ENCODE measurements around the gene MED13L.

Gene MED13L

DNA sequence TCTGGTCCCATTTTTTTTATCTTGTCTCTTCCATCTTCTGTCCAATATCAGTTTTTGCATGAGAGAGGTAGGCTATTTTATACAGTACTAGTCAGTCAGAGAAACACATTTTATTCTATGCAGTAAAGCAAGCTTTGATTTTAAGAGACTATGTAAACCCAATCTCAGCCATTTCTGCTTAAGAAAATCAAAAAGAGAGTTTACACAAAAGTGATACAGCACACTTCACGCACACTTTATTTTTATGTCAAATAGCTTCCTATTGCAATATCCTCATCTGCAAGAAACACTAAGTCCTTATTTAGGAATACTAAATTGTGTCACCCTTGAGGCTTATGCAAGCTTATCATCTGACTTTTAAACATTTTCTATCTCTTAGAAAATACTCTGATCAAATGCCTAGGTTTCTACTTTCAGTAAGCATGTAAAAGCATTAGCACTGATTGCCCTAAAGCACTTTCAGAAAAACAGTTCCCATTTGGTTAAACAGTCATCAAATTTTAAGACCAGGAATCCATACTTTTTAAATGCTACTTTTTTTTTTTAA, 78.3 kb downstream of the MED13L start:
- DNase-seq: no peak
- intact Hi-C loops (cut with DNase I): no loop called here

DNA sequence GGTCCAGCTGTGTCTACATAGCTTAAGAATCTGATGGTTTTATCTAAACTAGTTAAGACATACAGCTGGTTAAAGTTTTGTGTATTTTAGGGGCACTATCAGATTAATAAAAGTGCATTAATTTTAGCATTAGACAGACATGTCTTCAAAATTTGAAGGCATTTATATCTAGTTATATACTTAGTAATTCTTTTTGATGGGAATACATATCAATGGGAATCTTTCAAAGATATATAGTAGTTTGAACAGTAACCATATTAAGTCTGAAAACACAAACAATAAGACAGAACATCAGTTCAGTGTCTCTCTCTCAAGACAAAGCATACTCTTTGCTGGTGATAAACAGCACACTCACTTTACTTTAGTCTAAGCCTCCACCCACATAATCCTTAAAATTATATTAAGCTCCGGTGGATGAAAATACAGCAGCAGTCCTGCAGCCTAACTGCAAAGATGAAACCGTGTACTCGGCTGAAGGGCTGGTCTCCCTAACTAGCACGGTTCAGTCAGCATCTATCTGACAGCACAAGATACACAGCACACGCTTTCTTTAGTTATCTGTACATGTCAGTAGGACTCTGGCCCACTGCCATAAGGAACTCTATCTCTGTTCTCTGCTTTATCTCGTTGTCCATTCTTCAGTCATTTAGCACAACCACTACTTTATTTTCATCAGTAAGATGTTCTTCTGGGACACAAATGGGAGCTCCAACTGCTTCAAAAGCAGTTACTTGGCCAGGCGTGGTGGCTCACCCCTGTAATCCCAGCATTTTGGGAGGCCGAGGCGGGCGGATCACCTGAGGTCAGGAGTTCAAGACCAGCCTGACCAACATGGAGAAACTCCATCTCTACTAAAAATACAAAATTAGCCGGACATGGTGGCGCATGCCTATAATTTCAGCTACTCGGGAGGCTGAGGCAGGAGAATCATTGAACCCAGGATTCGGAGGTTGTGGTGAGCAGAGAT, 80.5 kb downstream of the MED13L start:
- intact Hi-C loops (cut with DNase I): no loop called here
- DNase-seq: no peak

DNA sequence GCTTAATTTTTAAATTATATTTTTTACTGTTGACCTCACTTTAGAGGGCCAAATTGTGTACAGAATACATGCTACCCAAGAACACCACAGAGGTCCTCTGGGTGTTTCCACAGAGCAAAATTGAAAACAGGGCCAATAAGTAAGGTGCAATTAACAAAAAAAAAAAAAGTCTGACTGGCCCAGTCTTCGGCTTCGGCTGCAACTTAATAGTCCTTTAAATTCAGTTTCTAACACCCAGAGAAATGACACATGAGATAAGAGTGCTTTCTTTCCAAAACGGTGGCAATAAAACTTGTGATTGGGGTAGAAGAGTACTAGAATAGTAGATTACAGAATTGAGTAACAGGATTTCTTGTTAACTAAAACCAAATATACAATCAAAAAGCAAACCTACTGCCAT, 81.3 kb downstream of the MED13L start:
- no peak for DNase-seq
- intact Hi-C loops (cut with DNase I): no loop called here

DNA sequence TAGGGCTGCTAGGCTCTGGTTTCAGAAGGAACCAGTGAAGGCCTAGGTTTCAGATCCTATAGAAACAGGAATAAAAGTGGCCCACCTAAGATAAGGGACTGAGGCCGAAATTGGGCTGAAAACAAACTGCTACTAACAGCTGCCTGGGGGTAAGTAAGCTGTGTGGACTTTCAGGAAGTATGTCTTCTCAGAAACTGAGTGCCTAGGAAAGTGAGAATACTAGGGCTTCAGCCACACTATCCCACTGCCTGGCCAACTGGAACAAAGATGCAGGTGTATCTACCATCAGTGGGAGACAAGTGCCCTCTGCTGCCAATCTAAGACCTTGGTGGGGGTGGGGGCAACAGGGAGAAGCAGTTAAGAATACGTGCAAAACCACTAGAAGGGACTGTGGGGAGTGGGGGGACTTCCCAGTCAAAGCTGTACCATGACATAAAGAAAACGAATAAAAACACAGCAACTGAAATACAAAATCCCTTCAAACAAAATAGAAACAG, 82.5 kb downstream of the MED13L start:
- intact Hi-C loops (cut with DNase I): no loop called here
- DNase-seq: no peak

DNA sequence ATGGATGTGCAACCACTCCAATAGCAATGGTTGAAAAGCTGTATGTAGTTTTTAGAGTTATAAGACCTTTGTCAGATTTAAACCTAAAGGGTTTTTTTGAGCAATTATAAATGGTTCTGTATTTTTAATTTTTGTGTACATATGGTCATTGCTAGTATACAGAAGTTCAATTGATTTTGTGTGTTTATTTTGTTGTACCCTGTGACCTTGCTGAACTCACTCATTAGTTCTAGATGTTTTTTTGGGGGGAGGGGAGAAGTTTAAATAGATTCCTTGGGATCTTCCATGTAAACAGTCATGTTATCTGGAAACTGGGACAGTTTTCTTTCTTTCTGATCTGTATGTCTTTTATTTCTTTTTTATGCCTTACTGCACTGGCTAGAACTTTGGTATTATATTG, 87.8 kb downstream of the MED13L start:
- DNase-seq: no peak
- intact Hi-C loops (cut with DNase I): no loop called here

DNA sequence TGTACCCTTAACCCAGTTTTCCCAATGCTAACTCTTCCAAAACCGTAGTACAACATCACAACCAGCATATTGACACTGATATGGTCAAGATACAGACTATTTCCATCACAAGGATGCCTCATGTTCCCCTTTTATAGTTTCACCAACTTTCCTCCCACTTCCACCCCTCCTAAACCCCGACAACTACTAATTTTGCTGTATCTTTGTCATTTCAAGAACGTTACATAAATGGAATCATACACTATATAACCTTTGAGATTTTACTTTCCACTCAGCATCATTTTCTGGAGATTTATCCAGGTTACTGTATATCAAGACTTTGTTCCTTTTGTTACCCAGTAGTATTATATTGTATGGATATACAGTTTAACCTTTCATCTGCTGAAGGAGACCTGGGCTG, 88.9 kb downstream of the MED13L start:
- intact Hi-C loops (cut with DNase I): no loop called here
- DNase-seq: no peak

DNA sequence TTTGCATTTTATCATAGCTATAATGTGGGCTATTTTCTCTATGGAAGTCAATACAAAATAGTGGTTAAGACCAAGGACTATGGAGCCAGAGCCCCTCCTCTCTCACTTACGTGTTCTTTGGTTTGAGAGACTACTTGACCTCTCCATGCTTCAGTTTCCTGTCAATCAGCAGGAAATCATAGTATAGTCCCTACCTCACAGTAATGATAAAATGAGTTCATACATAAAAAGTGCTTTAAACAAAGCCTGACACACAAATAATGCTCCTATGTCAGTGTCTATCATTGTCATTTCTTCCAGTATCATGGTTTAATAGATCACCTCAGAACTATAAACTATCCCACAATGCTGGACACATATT, 90.4 kb downstream of the MED13L start:
- intact Hi-C loops (cut with DNase I): no loop called here
- no peak for DNase-seq

DNA sequence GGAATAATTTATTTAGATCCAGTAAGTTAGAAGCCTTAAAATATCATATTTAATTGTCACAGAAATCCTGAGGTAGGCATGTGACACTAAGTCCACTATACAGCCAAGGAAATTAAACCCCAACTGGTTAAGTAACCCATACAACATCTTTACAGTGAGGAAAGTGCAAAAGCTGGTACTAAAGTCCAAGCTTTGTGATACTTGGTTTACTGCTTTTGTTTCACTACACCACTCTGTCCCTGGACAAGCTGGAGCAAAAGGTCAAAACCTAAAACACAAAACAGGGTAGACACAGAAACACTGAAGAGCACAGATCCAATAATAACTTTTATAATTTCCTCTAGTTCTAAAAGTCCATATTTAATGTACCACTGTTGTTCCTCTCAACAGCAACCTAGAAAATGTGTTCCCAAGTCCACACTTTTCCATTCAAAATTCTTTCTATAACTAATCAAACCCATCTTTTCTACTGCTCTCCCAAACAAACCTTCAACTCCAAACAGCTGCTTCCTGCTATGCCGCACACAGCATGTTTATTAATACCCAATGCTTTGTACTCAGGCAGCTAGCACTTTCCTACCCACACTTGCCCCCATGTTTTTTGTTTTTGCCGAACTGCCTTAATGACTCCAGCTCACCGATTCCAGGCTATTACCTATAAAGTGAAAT, 90.9 kb downstream of the MED13L start:
- DNase-seq: no peak
- intact Hi-C loops (cut with DNase I): no loop called here

DNA sequence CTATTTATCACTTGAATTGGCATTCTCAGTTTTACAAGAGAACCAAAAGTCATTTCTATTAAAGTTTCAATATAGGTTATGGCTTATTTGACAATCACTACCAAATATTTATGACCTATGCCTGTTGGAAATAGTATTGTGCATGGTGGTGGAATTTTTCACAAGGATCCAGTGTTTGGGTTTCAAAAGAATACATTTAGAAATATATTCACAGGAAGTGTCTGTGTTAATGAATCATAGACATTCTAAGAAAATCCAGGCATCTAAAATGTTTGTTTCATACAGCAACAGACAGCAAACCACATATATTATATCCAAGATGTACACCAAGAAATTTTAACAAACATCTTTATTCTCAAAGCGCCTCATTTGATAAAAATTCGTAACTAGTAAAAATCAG, 92.7 kb downstream of the MED13L start:
- DNase-seq: no peak
- intact Hi-C loops (cut with DNase I): no loop called here

DNA sequence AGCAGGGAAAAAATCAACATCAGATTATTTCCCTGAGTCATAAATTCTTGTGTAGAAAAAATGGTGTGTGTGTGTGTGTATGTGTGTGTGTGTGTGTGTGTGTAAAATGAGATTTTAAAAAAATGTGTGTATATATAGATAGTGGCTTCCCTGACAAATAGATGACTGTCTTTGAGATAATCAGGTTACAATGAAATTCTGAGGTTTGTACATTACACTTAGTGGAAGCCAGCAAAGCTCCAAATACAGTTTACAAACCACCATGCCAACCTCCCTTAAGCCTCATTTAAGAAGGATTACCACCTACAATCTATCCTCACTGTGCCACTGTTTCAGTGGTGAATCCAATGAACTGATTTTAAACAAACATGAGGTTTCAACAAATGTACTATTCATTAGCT, 93.8 kb downstream of the MED13L start:
- intact Hi-C loops (cut with DNase I): no loop called here
- DNase-seq: no peak

DNA sequence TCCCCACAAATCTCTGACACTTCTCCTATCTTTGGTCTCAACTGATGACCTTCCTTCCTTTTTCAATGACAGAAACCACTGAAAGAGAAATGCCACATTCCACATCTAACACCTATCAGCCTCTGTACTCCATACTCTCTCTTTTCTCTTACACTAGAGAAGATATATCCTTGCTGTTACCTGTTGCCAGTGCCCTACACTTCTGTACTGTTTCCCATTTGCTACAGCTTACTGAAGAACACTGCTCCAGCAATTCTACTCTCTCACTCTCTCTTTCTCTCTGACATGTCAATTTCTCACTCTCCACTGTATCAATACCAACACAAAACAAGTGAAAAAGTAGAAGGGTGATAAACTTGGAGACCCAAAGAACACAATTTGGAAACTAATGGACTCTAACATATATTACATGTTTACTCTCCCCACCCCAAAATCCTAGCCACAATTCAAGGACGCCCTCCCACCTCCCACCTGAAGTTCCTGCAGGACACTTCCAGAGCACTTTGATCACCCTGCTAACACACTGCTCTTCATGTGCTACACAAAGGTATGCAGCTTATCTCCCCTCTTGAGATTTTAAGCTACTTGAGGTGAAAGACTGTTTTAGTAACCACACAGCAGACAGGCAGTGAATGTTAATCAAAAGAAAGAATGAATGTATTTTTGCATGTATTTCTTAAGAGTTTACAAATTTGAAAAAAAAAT, 95.0 kb downstream of the MED13L start:
- DNase-seq: no peak
- intact Hi-C loops (cut with DNase I): no loop called here

DNA sequence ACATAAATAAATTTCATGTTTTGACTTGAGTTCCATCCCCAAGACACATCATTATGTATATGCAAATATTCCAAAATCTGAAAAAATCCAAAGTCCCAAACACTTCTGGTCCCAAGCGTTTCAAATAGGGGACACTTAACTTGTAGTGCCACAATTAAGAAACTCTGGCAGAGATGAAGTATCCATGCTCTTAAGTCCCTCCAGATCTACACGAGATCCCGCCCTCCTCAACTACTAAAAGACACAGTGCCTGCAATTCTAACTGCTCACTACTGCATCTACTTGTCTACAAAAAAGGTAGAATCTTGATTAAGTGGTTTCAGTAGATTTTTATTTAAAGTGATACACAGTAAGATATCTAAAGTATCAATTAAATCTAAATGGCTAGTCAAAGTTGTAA, 97.0 kb downstream of the MED13L start:
- no peak for DNase-seq

DNA sequence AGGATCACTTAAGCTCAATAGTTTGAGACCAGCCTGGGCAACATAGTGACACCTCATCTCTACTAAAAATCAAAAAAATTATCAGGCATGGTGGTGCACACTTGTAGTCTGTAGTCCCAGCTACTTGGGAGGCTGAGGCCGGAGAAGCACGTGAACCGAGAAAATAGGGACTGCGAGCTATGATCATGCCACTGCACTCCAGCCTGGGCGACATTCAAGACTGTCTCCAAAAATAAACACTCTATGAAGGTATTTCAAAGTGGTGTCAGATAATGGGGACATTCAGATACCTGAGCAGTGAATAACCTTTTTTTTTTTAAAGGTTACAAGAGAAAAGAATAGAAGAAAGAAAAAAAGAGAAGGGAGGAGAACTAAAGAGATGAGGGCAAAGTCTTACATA, 98.1 kb downstream of the MED13L start:
- no peak for DNase-seq
- intact Hi-C loops (cut with DNase I): no loop called here

More for the DNA sequence above, 97.0 kb downstream of the MED13L start:
- intact Hi-C loops (cut with DNase I): no loop called here

DNA sequence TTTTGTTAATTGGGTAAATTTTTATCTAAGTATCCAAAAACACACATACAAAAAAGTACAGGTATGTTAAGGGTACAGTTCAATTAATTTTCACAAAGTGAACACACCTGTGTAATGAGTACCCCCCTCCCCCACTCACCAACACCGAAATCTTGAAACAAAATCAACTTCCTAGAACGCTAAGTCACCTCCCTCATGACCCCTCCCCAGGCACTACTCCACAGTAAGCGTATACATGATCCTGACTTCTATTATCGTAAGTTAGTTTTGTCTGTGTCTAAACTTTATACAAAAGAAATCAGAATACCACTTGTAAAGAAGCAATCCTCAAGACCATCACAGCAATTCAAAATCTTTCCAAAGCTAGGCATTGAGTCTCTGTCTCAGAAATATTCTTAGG, 100.5 kb downstream of the MED13L start:
- intact Hi-C loops (cut with DNase I): no loop called here
- no peak for DNase-seq

DNA sequence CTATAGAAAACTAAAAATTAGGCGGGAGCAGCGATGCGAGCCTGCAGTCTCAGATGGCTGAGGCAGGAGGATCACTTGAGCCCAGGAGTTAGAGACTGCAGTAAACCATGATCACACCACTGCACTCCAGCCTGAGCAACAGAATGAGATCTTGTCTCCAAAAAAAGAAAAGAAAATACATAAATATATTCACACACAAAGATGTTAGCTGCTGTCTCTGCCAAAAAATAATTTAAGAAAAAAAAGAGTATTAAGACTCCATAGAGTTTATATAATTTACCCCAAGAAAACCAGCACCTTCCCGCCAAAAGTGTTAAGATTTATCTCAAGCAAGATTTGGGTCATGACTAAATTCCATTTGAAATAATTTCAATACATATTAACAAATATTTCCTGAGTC, 102.6 kb downstream of the MED13L start:
- no peak for DNase-seq
- intact Hi-C loops (cut with DNase I): no loop called here

DNA sequence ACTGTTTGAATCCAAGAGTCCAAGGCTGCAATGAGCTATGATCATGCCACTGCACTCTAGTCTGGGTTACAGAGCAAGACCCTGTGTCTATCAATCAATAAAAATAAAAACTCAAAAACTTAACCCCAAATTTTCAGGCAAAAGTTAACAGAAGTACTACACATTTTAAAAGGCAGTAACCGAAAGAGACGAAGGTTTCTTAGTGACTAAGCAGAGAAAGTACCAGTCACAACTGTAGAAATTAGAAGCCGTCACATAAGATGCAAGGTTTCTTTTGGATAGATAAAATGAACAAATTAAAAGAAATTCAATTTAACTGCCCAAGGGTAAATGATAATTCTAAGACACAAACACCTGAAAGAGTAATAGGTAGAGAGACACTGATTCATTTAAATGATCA, 103.5 kb downstream of the MED13L start:
- intact Hi-C loops (cut with DNase I): no loop called here
- no peak for DNase-seq

DNA sequence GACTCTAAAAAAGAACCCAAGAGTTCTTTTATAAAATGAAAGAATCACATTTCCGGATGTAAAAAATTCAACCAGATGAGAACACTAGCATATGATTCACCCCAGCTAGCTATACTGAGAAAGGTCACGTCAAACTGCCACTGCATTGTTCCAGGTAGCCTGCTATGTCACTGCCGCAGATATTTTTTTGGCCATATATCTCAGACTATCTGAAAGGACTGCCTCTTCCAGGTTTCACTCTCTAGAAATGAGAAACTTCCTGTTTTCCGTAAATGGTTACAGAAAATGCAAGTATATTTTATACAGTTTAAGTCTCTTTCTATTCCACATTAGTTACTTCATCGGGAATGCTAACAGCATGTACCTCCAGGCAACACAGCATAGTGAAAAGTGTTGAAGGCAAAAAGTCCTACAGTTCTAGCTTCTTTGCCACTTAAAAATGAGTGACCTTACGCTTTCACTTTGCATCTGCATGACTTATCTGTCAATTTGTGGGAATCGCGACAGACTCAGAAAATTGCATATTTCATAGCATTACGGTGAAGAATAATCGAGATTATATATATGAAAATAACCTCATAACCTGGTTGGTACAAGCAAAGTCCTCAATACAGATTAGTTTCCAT, 105.2 kb downstream of the MED13L start:
- DNase-seq: no peak
- intact Hi-C loops (cut with DNase I): no loop called here

DNA sequence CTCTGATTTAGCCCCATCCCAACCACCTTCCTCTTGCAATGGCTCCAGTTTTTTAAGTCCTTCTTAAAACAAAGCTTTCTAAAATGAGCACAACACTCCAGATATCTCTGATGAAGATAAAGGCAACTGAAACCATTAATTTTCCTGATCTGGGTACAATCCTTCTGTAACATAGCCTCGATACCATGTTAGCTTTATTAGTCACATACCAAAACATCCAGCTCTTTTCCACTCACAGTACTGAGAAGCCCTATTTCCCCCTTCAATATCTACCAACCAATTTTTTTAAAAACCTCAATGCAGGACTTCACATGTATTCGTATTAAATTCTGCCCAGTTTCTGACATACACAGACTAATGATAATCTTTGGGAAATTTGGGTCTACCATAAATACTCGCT, 105.9 kb downstream of the MED13L start:
- intact Hi-C loops (cut with DNase I): no loop called here
- DNase-seq: no peak

DNA sequence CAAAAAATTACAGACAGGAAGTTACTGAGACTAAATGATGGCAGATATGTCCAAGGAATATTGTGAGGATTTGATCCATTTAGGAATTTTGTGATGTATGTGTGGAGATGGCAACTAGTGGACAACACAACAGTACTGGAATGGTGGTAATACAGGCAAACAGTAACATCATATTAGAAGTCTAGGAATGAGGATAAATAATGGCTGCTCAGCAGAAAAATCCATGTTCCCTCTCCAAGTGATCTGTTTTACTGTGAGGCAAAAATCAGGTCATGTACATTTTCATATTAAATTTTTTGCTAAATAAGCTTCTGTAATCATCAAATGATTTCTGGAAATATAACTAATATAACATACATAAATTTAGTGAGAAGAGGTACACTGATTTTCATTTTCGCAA, 108.4 kb downstream of the MED13L start:
- intact Hi-C loops (cut with DNase I): no loop called here
- no peak for DNase-seq

All from head of caudate nucleus (tissue), 42 donors.